GM21381 (cell line): Measurements from ENCODE around the gene ALDH1A2.

ENCODE experiments used
- ATAC-seq: cut with Tn5 transposase; IDR thresholded peaks from one replicate; pipeline ENCODE4 v1.9.1; 2021; ENCODE audit warnings: mild to moderate bottlenecking, moderate library complexity; ENCODE audit not compliant: unreplicated experiment

ALDH1A2 gene

GRCh38 chr15:57910672-57911071 lies 154.8 kb downstream of the ALDH1A2 start:
- no peak for ATAC-seq

GRCh38 chr15:57909388-57909787 lies 156.1 kb downstream of the ALDH1A2 start:
- ATAC-seq = no peak

GRCh38 chr15:57903626-57904025 lies 161.9 kb downstream of the ALDH1A2 start:
- no peak for ATAC-seq
